Activated T-cell treated with anti-CD3 and anti-CD28 coated beads for 1 hour (primary cell): Measurements from ENCODE around the gene MARK1.
"Not testable (repeated sequence)": the region's sequence is repeated elsewhere in the genome, so short reads cannot be mapped to it uniquely, and the experiment has no call there.

Source experiments
- DNase-seq: peaks from one replicate; pipeline ENCODE4 v3.0.0-alpha.2; 2020; ENCODE audit warnings: low read depth

Gene MARK1

DNA sequence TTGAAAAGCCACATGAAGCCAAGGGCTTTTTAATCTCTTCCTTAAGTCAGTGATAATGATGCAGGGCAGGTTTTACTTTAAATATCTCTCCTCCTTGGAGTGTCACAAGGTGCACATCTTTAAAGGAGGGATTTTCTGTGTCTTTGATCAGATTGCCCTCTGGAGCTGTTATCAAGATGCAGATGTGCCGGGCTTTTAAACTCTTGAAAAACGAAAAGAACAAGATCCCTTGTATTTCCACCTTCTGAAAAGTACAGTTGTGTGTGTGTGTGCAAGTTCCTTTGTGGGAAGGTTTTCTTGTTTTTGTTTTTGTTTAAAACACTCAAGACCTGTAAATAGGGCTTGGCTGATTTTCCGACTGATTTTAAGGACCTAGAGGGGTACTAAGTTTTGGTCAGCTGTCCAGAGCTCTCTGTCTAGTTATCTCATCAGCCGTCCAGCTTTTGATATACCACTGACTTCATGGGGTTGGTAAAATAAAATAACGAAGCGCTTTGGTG, 1.6 kb downstream of the MARK1 start:
- no peak for DNase-seq

GRCh38 chr1:220533504-220534109, 5.7 kb downstream of the MARK1 start:
- DNase-seq: no peak

GRCh38 chr1:220544901-220545303, 17.0 kb downstream of the MARK1 start:
- no peak for DNase-seq

DNA sequence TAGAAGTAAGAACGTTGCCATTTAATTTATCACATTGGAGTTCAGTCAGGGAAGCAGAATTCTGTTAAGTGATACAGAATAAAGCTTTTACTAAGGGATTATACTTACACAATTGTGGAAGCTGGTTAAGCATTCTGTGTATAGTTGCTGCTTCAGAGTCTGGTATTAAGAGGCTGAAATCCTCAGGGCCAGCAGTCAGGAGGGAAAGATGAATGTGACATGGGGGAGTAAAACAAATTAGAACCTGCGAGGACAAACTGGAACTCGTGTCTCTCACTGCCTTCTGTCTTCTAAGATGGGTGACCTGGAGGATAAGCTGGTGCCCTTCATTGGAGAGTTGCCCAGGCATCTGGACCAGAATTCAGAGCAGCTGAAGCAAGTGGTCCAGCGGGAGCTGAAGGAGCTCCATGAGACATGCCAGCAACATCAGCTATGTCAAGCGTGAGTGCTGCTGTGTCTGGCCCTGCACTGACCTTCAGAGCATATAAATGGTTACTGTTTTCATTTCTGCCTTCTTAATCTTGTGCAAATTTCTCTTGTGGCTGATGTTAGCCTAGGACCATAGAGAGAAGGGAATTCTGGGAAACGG, 23.0 kb downstream of the MARK1 start:
- DNase-seq: no peak

- DNase-seq: no peak
Measured at GRCh38 chr1:220551718-220552117, 23.8 kb downstream of the MARK1 start.

DNA sequence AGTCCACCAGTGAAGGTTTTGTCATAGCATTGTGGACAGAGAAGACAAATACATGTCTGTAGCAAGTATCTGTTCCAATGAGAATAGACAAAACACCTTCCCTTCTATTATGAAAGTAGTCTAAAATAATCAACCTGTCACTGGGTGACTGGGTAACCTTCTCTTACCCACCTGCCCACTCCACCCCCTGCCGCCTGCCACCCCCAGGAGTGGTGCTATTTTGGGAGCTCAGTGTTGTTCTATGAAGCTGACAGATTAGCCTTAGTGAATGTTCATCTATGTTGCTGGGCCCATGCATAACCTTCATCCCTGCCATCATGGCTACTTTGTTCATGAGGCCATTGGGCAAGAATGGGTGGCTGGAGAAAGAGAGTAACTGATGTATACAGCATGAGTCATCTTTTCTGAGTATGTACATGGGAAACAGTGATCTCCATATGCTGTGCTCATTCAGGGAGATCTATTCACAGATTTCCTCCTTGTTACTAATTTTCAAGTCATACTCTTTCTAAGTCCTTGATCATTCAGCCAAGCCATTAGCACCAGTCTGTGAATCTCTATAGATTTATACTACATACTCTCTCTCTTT, 24.8 kb downstream of the MARK1 start:
- DNase-seq: no peak

DNA sequence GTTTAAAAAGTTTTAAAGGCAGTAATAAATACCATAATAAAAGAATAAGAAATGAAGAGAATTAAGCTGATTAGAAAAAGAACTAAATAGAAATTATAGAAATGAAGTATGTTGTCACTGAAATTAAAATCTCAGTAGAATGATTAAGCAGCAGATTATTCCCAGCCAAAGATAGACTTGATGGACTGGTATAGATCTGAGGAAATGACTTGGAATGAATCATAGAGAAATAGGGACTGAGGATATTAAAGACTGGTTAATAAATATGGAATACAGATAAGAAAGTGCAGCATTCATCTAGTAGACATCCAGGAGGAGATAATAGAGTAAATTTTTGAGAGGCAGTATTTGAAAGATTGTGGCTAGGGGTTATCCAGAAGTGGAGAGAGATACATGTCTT, 28.7 kb downstream of the MARK1 start:
- no peak for DNase-seq

DNA sequence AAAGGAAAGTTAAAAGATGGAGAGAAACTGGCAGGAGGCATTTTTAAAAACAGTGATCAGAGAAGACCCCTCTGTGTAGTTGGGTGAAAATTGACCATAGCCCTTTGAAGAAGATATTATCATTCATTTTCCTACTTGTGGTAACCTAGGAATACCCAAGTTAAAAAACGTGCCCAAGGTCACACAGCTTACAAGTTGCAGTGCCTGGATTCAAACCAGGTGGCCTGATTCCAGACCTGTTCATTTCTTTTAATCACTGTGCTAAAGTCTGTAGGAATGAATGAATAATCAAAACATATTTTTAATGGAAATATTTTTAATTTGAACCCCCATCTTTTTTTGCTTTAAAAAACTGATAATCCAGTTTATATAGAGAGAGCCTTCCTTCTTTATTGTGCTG, 35.6 kb downstream of the MARK1 start:
- DNase-seq: no peak

GRCh38 chr1:220564216-220564615, 36.3 kb downstream of the MARK1 start:
- DNase-seq: no peak

DNA sequence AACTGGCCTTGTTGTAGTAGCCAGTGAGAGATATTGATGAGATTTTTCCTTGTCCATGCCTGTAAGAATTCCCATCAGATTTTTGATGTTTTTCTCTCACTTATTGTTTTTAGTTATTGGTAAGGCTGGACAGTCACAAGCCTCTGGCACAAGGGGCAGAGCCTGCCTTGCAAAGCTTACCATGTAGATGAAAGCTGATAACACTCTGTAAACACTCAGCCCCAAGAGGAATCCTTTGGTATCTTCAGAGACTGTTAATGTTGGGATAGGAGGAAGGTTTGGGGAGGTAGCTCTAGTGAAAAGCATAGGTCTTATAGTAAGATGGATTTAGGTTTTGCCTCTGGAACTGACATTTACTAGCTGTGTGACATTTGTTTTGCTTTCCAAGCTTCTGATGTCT, 37.7 kb downstream of the MARK1 start:
- DNase-seq: no peak

DNA sequence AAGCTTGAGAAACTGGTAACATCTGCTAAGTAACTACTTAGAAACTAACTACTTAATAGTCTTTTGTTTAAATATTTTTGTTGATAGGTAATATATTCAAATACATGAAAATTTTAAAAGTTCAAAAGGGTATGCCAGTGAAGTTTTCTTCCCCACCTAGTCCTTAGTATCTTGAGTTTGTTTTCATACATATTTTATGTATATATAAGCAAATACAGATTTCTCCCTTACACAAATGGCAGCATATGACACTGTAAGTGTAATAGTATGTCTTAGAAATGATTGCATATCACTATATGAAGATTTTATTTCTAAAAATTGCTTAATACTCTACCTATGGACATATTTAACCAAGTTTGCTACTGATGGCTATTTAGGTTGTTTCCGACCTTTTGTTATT, 38.9 kb downstream of the MARK1 start:
- DNase-seq: no peak

DNA sequence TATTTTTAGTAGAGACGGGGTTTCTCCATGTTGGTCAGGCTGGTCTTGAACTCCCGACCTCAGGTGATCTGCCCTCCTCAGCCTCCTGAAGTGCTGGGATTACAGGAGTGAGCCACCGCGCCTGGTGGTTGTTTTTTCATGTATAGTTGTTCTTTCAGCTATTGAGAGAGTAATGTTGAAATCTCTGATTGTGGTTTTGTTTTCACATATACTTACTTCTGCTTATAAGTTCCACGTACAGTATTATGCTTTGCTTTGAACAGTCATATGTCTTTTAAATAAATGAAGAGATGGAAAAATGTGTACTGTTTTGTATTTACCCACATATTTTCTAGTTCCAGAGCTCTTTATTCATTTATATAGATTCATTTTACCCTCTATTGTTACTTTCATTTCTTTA, 44.5 kb downstream of the MARK1 start:
- DNase-seq: no peak

GRCh38 chr1:220573836-220574235, 45.9 kb downstream of the MARK1 start:
- DNase-seq: no peak

- DNase-seq: no peak
Measured at GRCh38 chr1:220575718-220576497, 48.0 kb downstream of the MARK1 start.

DNA sequence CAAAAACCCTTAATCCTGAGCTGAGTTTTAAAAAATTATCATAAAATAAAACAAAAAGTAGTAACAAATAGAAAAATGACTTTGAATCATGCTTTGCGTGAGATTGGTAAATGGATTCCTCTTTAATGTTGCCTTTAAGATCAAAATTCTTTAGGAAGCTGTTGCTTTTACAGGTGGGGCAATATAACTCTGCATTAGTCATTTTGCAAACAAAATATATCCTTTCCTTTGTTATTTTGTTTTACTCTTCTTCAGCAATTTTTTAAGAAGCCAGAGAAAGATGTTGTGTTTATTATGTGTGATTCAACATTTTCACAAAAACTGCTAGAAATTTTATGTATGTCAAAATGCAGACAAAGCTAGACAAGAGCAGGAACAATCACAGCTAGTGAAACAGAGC, 50.0 kb downstream of the MARK1 start:
- no peak for DNase-seq

DNA sequence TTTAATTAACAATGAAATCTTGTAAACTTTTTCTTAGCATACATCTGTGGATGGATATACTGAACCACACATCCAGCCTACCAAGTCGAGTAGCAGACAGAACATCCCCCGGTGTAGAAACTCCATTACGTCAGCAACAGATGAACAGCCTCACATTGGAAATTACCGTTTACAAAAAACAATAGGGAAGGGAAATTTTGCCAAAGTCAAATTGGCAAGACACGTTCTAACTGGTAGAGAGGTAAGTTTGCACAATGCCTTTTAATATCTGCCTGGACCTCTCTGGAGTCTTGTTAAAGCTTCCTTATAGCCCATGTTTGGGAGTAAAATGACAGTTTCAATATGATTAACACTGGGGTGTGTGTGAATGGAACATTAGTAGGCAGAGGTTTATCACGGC, 51.4 kb downstream of the MARK1 start:
- DNase-seq: no peak

- no peak for DNase-seq
Measured at GRCh38 chr1:220592714-220593113, 64.8 kb downstream of the MARK1 start.

GRCh38 chr1:220594356-220594755, 66.4 kb downstream of the MARK1 start:
- no peak for DNase-seq

GRCh38 chr1:220595179-220595578, 67.2 kb downstream of the MARK1 start:
- no peak for DNase-seq

GRCh38 chr1:220604926-220605325, 77.0 kb downstream of the MARK1 start:
- DNase-seq: no peak

- not testable (repeated sequence) for DNase-seq
Measured at GRCh38 chr1:220605651-220606050, 77.7 kb downstream of the MARK1 start.

GRCh38 chr1:220611100-220611499, 83.2 kb downstream of the MARK1 start:
- DNase-seq: not testable (repeated sequence)

GRCh38 chr1:220616836-220617235, 88.9 kb downstream of the MARK1 start:
- DNase-seq: no peak
